GM18870 (cell line): Measurements from ENCODE around the gene INF2.
"Not testable (repeated sequence)": the region's sequence is repeated elsewhere in the genome, so short reads cannot be mapped to it uniquely, and the experiment has no call there.

Source experiments
- ATAC-seq: cut with Tn5 transposase; IDR thresholded peaks from one replicate; pipeline ENCODE4 v1.9.1; 2021; ENCODE audit warnings: moderate library complexity; ENCODE audit not compliant: unreplicated experiment

Gene INF2

GRCh38 chr14:104747876-104748275, 58.5 kb downstream of the INF2 start:
- no peak for ATAC-seq

- no peak for ATAC-seq
Measured at GRCh38 chr14:104749111-104749649, 59.8 kb downstream of the INF2 start.

- no peak for ATAC-seq
Measured at GRCh38 chr14:104750056-104750752, 60.8 kb downstream of the INF2 start.

GRCh38 chr14:104750753-104751057, 61.3 kb downstream of the INF2 start:
- ATAC-seq, result not testable (repeated sequence)

- no peak for ATAC-seq
Measured at GRCh38 chr14:104751539-104752422, 62.4 kb downstream of the INF2 start.

GRCh38 chr14:104752423-104752734, 63.0 kb downstream of the INF2 start:
- peak; percentile 76 for ATAC-seq

- ATAC-seq, result peak; percentile 83
Measured at GRCh38 chr14:104752735-104753527, 63.5 kb downstream of the INF2 start, which contains the start of gene SIVA1. TSS of gene SIVA1 (plus strand) at chr14:104753147. CDS start at chr14:104753202, 55 bp downstream.

DNA sequence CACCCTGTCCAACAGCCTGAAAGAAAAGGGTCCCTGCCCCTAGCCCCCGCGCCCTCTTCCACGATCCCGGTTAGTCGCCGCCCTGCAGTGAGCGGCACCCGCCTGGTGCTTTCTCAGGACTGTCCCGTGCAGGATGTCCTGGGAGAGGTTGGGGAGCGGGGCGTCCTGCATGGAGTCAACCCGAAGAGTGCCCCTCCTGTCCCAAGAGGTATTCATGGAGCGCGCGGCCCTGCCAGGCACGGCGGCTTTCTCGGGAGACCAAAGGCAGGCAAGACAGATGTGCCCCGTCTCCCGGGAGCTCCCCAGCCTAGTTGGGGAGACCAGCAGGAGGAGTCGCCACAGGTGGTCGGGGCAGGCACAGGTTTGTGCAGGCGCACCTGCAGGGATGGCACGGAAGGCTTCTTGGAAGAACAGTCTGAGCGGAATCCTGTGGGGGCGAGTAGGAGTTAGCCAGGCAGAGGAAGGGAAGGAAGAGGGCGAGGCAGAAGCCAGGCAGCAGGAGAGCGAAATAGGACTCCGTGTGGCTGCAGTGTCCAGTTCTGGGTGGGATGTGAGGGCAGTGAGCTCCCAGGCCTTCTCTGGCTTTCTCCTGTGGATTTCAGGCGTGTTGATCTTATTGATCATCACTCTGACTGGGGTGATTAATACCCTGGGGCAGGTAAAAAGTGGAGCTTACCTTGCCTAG, 64.3 kb downstream of the INF2 start:
- ATAC-seq, result no peak

GRCh38 chr14:104754213-104754851, 64.9 kb downstream of the INF2 start:
- ATAC-seq, result no peak

GRCh38 chr14:104755621-104756020, 66.2 kb downstream of the INF2 start:
- no peak for ATAC-seq

GRCh38 chr14:104756477-104757237, 67.2 kb downstream of the INF2 start:
- no peak for ATAC-seq

DNA sequence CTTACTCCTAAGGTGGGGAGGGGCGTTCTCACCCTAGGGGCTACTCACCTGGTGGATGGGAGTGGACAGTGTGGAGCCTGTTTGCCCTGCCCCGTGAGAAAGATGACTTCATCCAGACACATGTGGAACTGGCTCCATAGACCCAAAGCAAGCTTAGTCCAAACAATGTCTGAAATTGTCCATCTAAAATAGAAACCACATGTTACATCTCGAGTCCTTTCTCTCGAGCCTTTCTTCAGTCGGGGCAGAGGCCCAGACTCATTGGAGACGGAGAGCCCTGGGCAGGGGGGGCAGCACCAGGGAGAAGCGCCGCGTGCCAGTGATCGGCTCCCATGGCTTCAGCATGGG, 67.8 kb downstream of the INF2 start:
- no peak for ATAC-seq

GRCh38 chr14:104757681-104758392, 68.4 kb downstream of the INF2 start:
- no peak for ATAC-seq

GRCh38 chr14:104758981-104759969, 69.9 kb downstream of the INF2 start:
- ATAC-seq, result no peak

DNA sequence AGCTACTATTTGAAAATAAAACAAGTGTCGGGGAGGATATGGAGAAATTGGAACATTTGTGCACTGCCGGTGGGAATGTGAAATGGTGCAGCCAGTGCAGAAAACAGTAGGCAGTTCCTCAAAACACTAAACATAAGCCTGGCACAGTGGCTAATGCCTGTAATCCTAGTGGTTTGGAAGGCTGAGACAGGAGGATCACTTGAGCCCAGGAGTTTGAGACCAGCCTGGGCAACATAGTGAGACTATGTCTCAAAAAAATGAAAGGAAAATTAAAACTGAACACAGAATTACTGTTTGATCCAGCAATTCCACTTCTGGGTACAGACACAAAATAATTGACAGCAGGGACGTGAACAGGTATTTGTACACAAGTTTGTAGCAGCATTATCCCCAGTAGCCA, 76.1 kb downstream of the INF2 start:
- no peak for ATAC-seq

DNA sequence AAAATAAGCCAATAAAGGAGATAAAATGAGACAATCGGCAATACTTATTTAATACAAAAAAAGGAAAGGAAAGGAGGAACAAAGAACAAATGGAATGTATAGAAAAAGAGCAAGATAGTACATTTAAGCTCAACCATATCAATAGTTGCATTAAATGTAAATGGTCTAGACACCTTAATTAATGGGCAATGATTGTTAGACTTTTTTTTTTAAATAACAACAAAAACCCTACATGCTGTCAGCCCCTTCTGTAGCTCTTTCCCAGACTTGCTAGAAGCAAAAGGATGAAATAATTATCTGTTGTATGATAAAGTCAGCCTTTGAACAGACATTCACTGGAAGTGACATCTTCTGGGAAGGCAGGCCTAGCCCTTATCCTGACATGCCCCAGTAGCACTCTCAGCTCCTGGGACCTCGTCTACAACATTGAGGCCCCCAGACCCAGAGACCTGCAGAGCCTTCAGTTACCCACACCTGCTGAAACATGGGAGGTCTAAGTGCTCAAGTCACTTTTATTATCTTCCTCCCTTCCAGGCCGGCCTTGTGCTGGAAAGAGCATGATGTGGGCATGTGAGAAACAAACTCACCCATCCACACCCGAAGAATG, 76.9 kb downstream of the INF2 start:
- no peak for ATAC-seq

DNA sequence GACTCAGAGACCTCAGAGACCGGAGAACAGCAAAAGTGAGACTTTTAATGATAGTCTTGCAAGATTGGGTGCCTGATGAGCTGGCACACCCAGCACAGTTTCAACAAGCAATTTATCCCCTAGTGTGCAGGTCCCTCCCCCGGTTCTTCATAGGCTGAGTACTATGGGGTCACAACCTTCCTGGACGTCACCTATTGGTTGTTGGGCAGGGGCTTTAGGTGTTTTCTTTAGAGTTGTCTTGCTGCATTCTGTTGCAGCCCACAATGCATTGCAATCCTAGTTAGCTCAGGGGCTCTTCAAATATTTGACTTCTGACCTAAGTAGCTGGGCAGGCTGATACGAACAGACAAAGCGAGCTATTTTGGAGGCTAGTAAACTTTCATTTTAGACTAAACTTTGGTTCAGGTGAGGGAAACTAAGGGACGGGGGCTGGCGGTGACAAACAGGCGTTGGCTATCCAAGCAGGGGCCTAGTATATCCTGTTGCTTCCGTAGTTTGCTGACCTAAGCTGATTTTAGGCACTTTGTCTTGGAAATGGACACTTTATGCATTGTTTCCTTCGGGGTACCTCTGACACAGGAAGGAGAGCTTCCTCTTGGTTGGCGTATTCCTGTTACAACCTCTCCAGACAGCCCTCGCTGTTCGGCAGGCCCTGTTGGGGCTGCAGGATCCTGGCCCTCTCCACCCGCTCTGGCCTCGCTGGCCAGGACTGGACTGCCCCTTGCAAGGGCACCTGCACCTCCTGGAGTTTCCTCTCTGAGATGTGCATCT, 77.6 kb downstream of the INF2 start:
- no peak for ATAC-seq
